ENCODE results near the gene MED12L.

Gene MED12L

DNA sequence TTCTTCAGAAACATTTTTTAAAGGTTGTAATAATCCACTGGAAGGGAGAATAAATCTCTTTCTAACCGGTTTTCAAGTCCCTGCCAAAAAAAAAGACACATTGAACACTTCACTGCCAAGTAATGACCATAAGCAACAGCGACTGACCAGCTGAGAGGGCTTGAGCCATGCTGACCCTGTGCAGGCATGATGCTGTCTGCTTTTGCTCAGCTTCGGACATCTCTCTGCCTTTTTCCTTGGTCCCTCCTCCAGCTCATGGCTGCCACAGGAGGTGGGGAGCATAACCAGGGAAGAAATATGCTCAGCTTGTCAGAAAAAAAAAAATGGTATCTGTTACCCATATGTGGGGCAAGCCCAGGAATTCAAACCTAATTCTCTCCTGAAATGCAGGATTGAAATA, 373.9 kb downstream of the MED12L start:
- no peak for DNase-seq (ENCODE audit: low read depth)

DNA sequence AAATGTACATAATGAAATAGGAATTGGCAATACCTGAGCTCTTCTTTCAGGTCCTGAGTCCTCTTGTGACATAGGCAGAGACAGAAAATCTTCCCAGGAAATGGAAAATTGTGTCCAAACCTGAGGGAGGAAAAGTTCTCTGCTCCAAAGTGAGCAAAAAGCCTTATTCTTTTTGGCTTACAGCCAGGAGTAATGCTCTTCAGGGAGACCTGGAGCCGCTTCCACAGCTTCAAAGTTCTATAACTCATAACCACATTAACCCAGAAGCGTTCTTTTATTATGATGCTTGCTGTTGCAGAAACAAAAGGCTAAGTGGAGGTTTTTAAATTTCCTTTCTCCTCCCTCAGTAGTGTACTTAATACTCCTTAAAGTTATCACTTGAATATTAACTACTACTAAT, 374.8 kb downstream of the MED12L start:
- no peak for DNase-seq (ENCODE audit: low read depth)

DNA sequence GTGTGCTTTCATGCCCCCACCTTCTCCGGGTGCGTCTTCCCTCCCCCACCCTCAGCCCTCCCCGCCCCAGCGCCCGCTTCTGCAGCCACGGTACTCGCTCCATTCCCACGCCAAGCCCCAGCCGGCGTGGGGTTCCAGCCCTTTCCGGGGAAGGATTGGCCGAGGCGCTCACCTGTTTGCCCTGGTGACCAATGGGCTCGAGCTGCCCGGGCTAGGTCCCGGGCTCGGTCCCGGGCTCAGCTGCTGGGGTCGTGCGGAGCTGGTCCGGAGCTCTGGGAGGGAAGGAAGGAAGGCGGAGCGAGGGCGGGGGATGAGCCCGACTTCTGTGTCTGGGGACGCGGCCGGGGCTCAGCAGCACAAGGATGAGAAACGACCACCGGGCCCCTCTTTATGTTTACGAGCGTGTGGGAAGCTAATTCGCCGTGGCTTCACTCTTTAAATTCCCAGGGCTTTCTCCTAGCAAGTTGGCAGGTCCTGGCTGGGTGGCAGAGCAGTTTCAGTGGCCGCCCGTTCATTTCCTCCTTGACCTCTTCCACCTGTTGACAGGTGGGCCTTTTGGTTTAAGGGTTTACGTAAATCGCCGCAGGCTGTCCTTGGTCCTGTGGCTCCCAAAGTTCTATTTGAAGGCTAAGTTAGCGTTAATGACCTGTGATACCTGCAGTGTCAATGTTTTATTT, 375.4 kb downstream of the MED12L start, which contains the start of gene IGSF10:
TSS of gene IGSF10 (minus strand) at position 288 of the 677 bp plus-strand sequence. CDS start 2,352 bp downstream, outside the sequence.
- DNase-seq (ENCODE audit: low read depth) = no peak

DNA sequence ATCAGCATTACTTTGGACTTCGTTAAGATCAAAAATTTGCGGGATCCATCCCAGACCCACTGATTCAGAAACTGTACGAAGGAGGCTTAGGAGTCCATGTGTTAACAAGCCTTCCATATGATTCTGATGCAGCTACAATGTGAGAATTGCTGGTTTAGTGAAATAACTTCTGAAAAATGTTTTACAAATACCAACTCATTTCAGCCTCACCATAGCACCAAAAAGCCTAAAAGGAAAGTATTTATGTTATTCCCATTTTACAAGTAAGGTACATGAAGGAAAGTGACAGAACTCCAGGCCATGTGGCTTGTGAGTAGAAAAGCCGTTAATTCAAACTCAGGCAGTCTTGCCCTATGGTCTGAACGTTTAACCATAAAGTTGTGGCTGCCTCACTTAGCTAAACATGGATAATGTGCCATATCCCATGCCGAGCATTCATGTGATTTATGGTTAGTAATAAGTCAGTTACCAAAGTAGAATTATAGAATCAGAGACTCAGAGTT, 376.9 kb downstream of the MED12L start:
- DNase-seq (ENCODE audit: low read depth) = no peak

DNA sequence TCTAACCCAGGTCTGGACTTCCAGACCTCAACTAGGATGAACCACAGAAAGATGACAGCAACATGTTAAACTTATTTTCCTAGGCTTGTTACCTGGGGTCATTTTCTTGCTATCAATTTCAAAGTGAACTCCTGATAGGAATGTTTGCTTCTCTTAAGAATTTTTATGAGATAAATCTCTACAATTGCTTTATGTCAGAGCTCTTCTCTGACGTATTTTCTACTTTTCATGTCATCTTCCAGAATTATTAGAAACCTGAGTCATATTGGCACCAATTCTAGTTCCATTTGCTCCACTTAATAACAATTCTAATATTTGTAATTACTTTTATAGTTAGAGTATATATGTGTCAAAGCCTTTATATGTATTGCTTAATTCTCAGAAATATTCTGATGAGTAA, 377.5 kb downstream of the MED12L start:
- no peak for DNase-seq (ENCODE audit: low read depth)

DNA sequence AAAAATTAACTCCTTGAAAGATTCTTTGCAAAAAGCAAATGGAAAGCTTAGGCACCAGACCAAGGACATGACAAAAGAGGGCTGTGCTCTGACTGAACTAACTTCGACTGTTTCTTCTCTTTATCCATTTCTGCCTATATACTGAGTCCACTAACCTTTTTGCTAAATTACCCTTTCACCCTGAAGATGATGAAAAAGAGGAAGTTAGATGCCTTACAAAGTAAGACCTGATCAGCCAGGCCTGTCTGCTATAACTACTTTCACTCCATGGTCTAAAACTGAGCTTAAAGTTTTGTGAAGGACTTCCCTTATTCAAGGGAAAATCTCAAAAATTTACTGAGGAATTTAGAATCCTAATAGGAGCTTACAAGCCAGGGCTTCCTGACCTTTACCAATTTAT, 381.6 kb downstream of the MED12L start:
- DNase-seq (ENCODE audit: low read depth) = no peak

DNA sequence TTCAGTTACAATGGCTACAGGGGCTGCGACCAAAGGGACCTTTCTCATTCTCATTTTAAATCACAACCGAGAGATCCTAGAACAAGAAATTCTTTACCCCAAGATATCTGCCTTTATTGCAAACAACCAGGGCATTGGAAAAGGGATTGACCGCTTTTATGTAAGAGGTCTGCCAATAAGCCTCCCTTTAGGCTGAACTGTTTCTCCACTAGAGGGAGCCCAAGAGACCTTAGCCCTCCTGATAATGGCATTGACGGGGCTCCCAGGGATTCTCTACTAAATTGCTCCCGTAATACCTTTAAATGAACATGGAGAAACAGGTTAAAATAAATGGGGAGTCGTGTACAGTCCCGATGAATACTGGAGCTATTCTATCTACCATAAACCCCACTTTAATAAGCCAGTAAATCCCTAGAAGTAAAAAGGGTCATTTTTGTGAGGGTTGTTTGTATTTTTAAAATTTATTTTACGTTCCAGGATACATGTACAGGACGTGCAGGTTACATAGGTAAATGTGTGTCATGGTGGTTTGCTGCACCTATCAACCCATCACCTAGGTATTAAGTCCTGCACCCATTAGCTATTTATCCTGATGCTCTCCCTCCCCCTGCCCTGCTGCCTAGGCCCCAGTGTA, 382.9 kb downstream of the MED12L start:
- DNase-seq (ENCODE audit: low read depth) = no peak

DNA sequence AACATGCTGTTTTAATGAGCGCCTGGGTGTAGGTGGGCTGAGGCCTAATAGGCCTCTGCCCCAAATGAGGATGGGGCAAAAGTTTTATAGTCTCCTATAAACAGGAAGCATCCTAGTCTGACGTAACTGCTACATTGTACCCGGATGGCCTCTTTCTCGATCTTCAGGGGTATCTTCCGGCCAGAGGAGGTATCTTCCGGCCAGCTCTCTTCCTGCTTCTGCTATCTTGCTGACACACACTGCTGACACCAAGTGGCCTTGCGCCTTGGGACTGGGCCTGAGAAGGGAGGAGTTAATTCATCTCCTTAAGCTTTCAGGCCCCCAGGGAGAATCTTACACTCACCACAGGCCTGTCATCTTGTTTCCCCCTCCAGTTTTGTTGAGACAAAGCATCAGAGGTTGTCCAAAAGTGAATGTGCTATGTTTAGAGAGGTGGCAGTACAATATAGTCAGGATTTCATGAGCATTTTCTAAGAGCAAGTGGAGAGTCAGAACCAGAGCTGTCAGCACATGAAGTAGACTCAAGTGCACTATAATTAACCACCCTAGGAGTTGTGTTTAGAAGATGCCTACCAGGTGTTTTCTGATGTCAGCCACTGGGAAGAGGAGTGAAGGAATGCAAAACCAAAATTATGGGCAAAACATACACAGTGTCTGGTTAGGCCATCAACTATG, 391.0 kb downstream of the MED12L start:
- no peak for DNase-seq (ENCODE audit: low read depth)

DNA sequence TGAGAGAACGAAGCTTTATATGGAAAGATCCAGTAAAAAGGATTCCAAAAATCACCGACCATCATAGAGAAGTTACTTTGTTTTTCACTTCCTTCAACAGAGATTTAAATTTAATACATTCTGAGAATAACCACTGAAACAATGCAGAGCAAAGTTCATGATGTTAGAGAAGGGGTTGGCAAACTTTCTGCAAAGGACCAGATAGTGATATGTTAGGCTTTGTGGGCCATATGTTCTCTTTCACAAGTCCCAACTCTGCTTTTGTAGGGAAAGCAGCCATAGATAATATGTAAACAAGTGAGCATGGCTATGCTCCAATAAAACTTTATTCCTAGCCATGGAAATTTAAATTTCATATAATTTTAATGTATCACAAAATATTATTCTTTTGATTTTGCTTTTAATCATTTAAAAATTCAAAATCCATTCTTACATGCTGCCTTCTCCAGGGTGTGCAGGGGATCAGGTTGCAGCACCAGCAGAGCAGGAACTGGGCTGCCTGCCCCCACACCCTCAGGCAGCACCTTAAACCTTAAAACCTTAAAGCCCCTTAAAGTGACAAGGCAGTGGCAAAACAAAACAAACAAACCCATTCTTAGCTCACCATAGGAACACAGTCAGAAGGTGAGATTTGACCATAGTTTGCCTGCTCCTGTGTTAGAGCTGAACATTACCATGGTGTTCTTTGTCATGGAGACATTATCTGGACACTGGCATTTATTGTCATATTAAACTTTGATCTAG, 392.3 kb downstream of the MED12L start:
- no peak for DNase-seq (ENCODE audit: low read depth)

DNA sequence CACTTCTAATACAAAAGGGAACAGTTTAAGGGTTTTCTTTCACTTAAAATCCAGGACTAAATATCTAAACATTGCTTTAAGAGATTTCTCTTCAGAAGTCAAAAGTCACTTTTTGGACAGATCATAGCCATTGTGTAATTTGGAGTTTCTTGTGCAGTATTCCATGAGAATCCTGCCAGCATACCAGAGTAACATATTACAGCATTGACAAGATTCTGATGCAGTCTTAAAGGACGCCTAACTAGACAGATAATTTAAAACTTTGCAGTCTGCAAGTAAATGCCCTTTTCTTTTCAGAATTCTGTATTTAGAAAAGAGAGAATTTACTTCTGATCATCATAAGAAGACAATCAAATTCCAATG, 392.9 kb downstream of the MED12L start:
- DNase-seq (ENCODE audit: low read depth) = no peak

DNA sequence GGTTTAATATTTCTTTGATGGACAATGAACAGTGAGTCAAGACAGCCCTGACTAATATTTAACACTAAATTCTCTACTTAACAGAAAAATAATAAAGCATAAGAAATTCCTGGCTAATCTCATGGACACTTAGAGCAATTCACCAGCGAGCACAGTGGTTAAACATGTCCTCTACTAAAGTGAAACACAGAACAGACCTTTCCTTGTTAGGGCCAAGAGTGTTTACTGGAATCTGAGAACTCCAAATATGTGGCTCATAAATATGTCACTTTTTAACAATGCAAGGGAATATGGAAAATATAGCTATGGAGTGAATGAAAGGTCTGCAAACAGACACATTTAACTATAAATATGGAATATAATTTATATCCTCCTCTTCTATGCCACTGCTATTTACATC, 394.0 kb downstream of the MED12L start:
- no peak for DNase-seq (ENCODE audit: low read depth)

DNA sequence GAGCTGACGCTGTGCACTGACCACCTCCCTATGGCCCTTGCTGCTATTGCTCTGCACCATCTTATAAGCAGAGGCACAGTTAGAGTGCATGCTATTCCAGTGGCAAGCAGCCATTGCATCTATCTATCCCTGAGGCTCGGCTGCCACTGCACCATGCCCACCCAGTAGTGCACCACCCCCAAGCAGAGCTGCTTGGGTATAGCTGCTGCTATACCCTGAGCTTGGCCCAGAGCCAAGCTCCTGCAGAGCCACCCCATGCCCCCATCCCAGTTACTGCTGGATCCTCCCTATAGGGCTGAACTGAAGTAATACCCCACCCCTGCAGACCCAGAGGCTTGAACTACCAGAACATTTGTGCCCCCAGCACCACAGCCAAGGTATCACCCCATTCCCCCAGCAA, 395.0 kb downstream of the MED12L start:
- DNase-seq (ENCODE audit: low read depth) = no peak

DNA sequence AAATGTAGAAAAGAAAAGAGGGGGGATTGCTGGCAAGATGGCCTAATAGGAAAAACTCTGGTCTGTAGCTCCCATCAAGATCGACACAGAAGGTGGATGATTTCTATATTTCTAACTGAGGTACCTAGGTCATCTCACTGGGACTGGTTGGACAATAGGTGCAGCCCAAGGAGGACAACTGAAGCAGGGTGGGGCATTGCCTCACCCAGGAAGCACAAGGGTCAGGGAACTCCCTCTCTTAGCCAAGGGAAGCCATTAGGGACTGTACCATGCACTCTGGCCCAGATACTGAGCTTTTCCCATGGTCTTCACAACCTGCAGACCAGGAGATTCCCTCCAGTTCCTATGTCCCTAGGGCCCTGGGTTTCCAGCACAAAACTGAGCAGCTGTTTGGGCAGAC, 398.0 kb downstream of the MED12L start:
- no peak for DNase-seq (ENCODE audit: low read depth)

DNA sequence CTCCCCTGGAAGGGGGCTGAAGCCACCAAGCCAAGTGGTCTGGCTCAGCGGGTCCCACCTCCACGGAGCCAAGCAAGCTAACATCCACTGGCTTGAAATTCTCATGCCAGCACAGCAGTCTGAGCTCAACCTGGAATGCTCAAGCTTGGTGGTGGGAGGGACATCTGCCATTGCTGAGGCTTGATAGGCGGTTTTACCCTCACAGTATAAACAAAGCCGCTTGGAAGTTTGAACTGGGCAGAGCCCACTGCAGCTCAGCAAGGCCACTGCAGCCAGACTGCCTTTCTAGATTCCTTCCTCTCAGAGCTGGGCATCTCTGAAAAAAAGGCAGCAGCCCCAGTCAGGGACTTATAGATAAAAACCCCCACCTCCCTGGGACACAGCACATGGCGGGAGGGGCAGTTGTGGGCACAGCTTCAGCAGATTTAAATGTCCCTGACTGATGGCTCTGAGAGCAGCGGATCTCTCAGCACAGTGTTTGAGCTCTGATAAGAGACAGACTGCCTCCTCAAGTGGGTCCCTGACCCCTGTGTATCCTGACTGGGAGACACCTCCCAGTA, 398.6 kb downstream of the MED12L start:
- no peak for DNase-seq (ENCODE audit: low read depth)
